ENCODE measurements around the gene DAD1.
"Not testable (repeated sequence)": the region's sequence is repeated elsewhere in the genome, so short reads cannot be mapped to it uniquely, and the experiment has no call there.

Gene DAD1

DNA sequence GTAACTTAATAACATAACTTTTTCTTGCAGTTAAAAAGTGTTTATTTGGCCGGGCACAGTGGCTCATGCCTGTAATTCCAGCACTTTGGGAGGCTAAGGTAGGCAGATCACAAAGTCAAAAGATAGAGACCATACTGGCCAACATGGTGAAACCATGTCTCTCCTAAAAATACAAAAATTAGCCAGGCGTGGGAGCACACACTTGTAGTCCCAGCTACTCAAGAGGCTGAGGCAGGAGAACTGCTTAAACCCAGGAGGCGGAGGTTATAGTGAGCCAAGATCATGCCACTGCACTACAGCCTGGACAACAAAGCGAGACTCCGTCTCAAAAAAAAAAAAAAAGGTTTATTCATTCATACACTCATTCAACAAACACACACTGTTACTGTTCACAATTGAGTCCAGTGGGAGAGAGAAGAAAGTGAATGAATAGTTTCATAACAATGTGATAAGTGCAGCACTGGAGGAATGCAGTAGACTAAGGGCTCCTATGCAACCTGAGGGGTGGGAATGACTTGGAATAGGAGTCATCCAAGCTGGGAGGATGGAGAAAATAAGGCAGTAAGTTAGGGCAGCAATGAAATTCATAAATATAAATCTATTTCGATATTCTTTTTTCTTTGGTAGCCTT, 19.8 kb downstream of the DAD1 start:
- Histone ChIP-seq H3K4me3 (no peak overlapping the region), H3K27ac (no peak overlapping the region)
- TF ChIP-seq CTCF (IDR thresholded peaks at IDR 0.05): no peak
- no peak for DNase-seq (ENCODE audit: low spot score)

- no peak for DNase-seq (ENCODE audit: low spot score)
- Histone ChIP-seq H3K27ac (no peak overlapping the region), H3K4me3 (no peak overlapping the region)
- no peak for TF ChIP-seq CTCF (IDR thresholded peaks at IDR 0.05)
Measured at GRCh38 chr14:22567437-22567836, 21.6 kb downstream of the DAD1 start.

- Histone ChIP-seq H3K27ac (no peak overlapping the region), H3K4me3 (no peak overlapping the region)
- no peak for TF ChIP-seq CTCF (IDR thresholded peaks at IDR 0.05)
Measured at GRCh38 chr14:22566845-22567244, 22.2 kb downstream of the DAD1 start.

DNA sequence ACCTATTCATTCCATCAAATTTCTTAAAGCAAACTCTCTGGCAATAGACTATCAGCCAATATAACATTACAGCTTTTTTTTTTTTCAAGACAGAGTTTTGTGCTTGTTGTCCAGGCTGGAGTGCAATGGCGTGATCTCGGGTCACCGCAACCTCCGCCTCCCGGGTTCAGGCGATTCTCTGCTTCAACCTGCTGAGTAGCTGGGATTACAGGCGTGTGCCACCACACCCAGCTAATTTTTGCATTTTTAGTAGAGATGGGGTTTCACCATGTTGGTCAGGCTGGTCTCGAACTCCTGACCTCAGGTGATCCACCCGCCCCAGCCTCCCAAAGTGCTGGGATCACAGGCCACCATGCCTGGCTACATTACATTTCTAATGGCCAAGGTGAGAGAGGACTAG, 22.8 kb downstream of the DAD1 start:
- H3K27ac ChIP-seq; H3K4me3 ChIP-seq; DNase-seq (ENCODE audit: low spot score): not testable (repeated sequence)

More at GRCh38 chr14:22566845-22567244, 22.2 kb downstream of the DAD1 start:
- DNase-seq (ENCODE audit: low spot score): no peak

GRCh38 chr14:22565391-22565945, 23.6 kb downstream of the DAD1 start:
- Histone ChIP-seq H3K27ac (no peak overlapping the region), H3K4me3 (no peak overlapping the region)
- no peak for TF ChIP-seq CTCF (IDR thresholded peaks at IDR 0.05)
- DNase-seq (ENCODE audit: low spot score): no peak

DNA sequence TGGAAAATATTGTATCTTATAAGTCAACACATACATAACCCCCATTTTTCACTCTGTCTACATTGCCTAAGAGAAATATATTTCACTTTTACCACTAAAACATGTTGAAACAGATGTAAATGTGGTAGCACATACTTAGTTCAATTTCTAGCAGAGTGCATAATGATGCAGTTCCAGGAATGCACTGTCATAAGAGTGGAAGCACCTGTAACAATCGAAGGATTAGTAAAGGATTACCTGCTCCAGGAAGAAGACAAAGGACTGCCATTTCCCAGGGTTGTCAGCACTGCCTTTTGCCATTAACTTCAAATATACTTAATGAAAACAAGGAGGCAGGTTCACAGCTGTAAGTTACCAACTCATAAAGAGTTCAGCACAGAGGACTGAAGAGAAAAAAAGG, 24.6 kb downstream of the DAD1 start:
- H3K27ac ChIP-seq: peak overlapping the region; percentile 25 to 80
- H3K4me3 ChIP-seq: no peak overlapping the region
- TF ChIP-seq CTCF (IDR thresholded peaks at IDR 0.05): no peak
- no peak for DNase-seq (ENCODE audit: low spot score)

- DNase-seq (ENCODE audit: low spot score): no peak
- no peak for TF ChIP-seq CTCF (IDR thresholded peaks at IDR 0.05)
- Histone ChIP-seq H3K4me3 (no peak overlapping the region), H3K27ac (peak overlapping the region; percentile 25 to 80)
Measured at GRCh38 chr14:22563987-22564386, 25.0 kb downstream of the DAD1 start.

Measured in coronary artery (tissue), 2 donors.